ENCODE results near the gene DOCK4.
"Not testable (repeated sequence)": the region's sequence is repeated elsewhere in the genome, so short reads cannot be mapped to it uniquely, and the experiment has no call there.

The DOCK4 gene

GRCh38 chr7:111951052-111951451 is 255.1 kb downstream of the DOCK4 start:
- no peak for DNase-seq (ENCODE audit: low spot score)

GRCh38 chr7:111942450-111943081 is 263.6 kb downstream of the DOCK4 start:
- no peak for DNase-seq (ENCODE audit: low spot score)

DNA sequence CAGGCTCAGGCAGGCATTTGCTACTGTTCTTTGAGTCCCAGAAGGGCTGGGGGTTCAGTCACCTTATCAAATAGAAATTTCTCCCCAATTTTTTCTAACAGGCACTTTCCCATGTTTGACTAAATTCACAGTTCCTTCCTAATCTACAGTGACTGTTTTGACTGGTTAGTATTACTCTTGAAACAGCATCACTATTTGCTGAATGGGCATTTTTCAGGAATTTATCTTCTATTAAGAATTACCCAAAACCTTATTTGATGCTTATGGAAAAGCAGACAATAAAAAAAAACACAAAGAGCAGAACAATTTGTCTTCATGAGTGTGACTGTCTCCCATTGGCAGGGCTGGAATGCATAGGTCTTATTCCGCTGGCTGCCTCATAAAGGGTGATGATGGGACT is 269.0 kb downstream of the DOCK4 start:
- DNase-seq (ENCODE audit: low spot score), result no peak

DNA sequence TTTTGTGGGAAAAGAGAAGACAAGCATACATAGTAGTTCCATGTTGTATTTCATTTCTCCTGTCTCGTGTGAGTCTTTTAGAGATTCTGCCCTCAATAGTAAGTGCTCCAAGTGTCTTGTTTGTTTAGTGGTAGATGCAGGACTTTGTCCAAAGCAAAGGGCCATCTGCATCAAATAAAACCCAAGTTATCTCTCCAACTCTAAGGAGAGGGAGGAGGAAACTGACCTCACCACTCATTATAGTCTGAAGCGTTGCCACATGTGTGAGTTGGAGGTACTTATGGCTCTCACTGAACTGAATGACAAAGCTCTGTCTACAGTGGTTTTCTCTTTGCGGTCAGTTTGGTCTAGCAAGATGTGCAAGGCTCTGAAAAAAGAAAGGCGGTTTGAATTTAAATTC is 272.6 kb downstream of the DOCK4 start:
- no peak for DNase-seq (ENCODE audit: low spot score)

DNA sequence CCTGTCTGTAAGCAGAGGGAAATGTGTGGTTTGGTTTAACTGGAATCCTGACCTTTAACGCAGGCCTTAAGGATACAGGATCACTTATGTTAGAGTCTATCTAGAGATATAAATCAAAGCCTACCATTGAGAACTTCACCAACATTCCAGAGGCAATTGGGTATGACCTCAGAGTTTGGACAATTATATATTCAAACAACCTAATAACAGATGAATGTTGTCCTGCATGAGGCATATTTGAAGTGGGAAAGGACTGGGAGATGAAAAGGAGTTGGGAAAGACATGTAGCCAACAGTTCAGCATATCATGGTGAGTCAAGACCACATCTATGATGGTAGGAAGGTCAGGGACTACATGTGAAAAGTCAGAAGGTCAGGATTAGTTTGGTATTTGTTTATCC is 274.2 kb downstream of the DOCK4 start:
- DNase-seq (ENCODE audit: low spot score), result no peak

DNA sequence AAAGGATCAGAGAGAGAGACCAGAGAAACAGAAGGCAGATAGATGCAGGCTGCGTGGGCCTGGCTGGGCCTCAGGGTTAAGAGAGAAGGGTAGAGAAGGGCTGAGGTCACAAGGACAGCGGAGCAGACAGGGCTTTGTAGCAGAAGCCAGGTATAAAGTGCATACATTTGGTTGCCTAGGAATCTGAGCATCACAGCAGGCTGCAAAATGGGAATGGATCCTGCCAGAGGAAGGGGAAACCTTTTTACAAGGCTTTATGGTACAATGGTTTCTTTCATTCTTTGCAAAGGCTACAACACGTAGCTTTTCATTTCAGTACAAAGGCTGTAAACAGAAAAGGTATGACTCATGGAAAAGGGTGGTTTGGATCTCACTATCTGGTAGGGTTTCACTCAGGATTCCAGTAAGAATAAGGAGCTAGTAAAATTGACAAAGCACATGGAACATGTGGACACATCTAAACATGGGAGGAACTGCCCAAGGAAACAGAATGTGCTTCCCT is 275.1 kb downstream of the DOCK4 start:
- DNase-seq (ENCODE audit: low spot score), result no peak

GRCh38 chr7:111929264-111929663 is 276.9 kb downstream of the DOCK4 start:
- no peak for DNase-seq (ENCODE audit: low spot score)

GRCh38 chr7:111927353-111928019 is 278.7 kb downstream of the DOCK4 start:
- no peak for DNase-seq (ENCODE audit: low spot score)

GRCh38 chr7:111920329-111920728 is 285.9 kb downstream of the DOCK4 start:
- DNase-seq (ENCODE audit: low spot score), result no peak

- DNase-seq (ENCODE audit: low spot score), result no peak
Measured at GRCh38 chr7:111919631-111920179, 286.5 kb downstream of the DOCK4 start.

DNA sequence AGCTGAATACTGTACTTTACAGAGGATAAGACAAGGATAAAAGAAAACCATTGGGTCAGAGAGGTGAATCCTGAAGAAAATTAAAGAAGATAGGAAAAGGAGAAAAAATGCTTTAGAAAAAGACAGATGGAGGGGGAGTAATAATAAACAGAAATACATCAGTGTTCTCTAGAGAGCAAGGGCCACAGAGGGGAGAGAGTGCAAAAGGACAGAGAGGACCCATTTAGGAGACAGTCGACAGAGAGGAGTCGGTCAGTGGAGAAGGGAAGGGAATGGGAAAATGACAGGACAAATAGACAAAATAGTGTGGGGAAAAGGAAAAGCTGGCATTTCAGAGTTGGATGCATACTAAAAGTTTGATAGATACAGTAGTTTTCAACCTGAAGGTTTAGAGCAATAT is 287.0 kb downstream of the DOCK4 start:
- DNase-seq (ENCODE audit: low spot score), result no peak

- no peak for DNase-seq (ENCODE audit: low spot score)
Measured at GRCh38 chr7:111918461-111918860, 287.7 kb downstream of the DOCK4 start.

GRCh38 chr7:111917404-111917803 is 288.8 kb downstream of the DOCK4 start:
- not testable (repeated sequence) for DNase-seq (ENCODE audit: low spot score)

- no peak for DNase-seq (ENCODE audit: low spot score)
Measured at GRCh38 chr7:111914291-111914690, 291.9 kb downstream of the DOCK4 start.

DNA sequence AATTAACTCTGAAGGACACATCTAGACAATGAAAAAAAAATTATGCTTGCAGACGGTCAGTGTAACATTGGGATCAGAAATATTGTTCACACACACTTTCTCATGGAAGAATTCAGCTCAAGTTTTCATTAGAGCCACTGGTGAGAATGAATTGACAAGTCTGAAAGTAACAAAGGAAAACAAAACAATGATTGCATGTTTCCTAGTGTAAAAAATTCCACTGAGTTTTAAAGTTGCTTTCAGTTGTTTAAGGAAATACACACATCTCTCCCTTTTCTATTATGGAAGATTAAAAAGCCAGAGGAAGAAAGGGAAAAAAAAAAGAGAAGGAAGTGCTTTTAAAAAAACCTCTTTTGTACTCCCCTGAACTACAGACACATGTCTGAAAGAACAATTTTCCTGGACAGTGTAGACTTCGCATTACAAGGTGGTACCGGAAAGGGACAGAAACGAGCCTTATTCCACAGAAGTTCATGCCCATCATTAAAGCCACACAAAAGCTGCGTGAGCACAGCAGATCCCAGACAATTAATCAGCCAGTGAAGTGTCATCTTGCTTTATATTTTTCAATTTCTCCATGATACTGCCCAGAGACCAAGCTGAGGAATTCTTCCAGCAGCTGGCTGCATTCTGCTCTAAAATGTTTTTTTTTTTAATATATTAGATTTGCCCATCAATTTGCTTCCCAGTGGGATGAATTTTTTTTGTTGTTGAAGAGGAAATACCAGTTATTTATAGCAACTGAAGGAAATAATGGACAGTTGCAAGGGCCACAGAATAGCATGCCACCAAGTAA is 294.8 kb downstream of the DOCK4 start:
- no peak for DNase-seq (ENCODE audit: low spot score)

- no peak for DNase-seq (ENCODE audit: low spot score)
Measured at GRCh38 chr7:111910656-111911055, 295.5 kb downstream of the DOCK4 start.

GRCh38 chr7:111908673-111909072 is 297.5 kb downstream of the DOCK4 start:
- not testable (repeated sequence) for DNase-seq (ENCODE audit: low spot score)

DNA sequence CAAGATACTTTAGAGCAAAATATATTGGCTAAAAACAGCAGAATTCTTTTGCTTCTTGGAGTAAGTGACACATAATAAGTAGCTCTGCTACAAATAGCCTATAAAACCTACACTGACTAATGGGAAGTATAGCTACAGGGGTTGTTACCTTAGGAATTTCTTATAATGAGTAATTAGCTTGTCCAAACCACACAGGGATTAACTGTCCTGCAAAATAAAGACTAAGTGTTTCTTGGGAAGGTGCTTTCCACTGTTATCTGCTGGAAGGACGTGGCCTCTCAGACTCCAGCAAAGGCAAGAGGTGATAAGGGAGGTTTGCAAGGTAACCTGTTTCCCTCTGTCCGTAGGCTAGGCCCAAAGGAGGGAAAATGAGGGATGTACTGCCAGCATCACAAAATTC is 302.4 kb downstream of the DOCK4 start:
- no peak for DNase-seq (ENCODE audit: low spot score)

GRCh38 chr7:111903016-111903415 is 303.2 kb downstream of the DOCK4 start:
- DNase-seq (ENCODE audit: low spot score), result no peak

- no peak for DNase-seq (ENCODE audit: low spot score)
Measured at GRCh38 chr7:111900283-111900682, 305.9 kb downstream of the DOCK4 start.

- no peak for DNase-seq (ENCODE audit: low spot score)
Measured at GRCh38 chr7:111895049-111895448, 311.1 kb downstream of the DOCK4 start.

DNA sequence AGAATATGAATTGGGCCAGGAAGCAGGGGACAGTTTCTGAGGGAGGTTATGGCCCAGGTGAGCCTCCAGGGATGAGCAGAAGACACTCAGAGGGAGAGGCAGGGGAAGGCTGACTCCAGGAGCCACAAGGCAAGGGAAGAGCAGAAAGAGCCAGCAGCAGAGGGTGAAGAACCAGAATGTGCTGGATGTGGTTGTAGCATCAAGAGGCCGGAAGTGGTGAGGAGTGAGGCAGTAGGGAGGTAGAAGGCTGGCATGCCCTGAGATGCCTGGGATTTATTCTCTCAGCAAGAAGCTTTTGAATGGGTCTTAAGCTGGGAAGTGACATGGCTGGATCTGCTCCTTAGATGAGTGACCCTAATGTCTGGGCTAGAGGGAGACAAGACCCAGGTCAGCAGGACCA is 311.7 kb downstream of the DOCK4 start:
- no peak for DNase-seq (ENCODE audit: low spot score)

DNA sequence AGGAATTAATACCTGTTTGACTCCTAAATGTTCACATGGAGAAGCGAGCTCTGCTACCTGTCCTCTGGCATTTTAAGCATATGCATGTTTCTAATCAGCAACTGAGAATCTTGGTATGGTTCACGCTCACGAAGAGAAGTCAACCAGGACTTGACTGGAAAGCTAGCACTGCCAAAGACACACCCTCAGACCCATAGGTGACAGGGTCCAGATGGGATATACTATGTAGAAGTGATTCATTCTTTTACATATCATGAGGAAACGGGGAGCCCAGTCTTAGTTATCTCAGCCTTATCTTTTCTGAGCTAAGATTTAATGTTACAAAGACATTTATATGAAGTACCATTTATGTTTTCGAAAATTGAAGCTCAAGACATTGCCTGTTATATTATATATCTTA is 313.0 kb downstream of the DOCK4 start:
- DNase-seq (ENCODE audit: low spot score), result no peak

All from NAMALWA (cell line).